ENCODE results near the gene CYB561. TPM values are rescaled to one million over a fixed set of nuclear protein-coding genes. Genes with fewer than 3 reads are reported as not detected.

The CYB561 gene
- total RNA-seq, 1 donor from 2014 or later, result 3.3 TPM

GRCh38 chr17:63436523-63437110, 9.5 kb downstream of the CYB561 start:
- intact Hi-C loops (cut with micrococcal nuclease), result loop anchor here (5.0 kb wide), 1 partner anchor 261 kb away; no protein-coding TSS in a partner anchor

GRCh38 chr17:63435681-63436522, 10.2 kb downstream of the CYB561 start:
- intact Hi-C loops (cut with micrococcal nuclease), result loop anchor here (5.0 kb wide), 1 partner anchor 261 kb away; no protein-coding TSS in a partner anchor

DNA sequence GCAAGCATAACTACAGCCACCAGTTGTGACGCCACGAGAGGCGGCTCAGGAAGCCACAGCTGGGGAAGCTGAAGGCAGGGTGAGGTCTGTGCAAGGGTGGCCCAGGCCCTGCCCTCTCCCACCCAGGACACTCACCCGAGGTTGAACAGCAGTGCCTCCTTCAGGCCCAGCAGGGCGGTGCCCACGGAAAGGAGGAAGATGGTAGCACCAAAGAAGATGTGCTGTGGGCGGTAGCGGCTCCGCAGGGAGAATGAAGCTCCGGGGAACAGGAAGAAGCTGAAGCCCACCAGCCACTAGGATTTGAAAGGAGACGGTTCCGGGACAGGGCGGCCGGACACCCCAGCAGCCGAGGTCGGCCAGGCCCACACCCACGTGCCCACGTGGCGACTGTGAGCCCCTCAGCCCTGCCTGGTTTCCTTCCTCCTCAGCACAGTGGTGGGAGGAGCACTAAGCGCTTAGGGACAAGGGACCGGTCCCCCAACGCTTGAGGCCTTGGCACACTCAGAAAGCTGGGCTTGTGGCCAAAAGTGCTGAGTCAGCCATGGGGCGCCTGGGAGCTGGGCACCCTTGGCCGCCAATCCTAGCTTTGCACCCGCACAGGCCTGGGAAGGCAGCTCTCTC, 11.0 kb downstream of the CYB561 start:
- intact Hi-C loops (cut with micrococcal nuclease), result loop anchor here (5.0 kb wide), 1 partner anchor 262 kb away; no protein-coding TSS in a partner anchor

DNA sequence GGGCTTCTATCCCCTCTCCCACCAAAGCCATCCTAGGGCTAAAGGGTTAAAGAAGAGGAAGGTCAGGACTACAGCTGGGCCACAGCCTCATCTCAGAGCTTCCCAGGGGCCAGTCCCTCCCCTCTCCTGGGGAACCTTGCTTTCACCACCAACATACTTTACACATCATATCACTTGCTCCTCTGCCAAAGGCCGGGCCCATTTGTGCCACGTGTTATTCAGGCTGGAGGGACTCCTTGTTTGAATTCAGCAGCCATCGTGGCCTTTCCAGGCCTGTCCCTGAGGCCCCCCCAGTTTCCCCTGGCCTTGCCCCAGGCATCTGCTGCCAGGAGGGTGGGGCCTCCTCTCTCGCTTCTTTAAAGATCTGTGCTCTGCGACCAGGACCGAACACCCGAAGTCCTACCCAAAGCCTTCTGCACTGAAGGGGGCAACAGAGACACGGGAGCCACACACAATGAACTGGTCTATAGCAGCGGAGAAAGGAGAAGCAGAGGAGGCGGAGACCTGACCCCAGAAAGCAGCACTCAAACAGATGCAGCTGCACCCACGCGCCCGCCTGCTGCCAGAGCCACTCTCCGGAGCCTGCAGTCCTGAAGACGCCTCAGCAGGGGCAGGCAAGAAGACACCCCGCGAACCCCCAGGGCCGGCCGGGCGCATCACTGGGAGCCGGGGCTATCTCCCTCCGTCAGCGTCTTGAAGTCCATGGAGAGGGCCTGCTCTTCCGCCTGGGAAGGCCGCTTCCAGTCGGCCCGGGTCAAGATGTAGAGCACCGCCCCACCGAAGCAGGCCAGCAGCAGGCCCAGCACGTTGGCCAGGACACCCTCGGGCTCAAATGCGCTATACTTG, 12.1 kb downstream of the CYB561 start:
- intact Hi-C loops (cut with micrococcal nuclease), result no loop called here

- intact Hi-C loops (cut with micrococcal nuclease), result no loop called here
These were observed 13.9 kb downstream of the CYB561 start for GRCh38 chr17:63431939-63432804.

DNA sequence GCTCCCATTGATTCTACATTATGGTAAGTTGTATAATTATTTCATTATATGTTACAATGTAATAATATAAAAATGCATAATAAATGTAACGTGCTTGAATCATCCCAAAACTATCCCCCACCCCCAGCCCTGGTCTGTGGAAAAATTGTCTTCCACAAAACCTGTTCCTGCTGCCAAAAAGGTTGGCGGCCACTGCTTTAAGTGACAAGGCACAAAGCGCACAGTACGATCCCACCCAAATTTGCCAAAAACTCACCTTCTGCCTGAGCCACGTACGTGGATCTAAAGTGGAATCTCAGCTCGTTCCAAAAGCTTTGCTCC, 14.5 kb downstream of the CYB561 start:
- intact Hi-C loops (cut with micrococcal nuclease), result no loop called here

- intact Hi-C loops (cut with micrococcal nuclease), result no loop called here
These were observed 15.9 kb downstream of the CYB561 start for GRCh38 chr17:63430223-63430622.

GRCh38 chr17:63429766-63430165, 16.3 kb downstream of the CYB561 start:
- intact Hi-C loops (cut with micrococcal nuclease), result loop anchor here (10.0 kb wide), 1 partner anchor 415 kb away; the partner anchor contains the start of gene SMARCD2

DNA sequence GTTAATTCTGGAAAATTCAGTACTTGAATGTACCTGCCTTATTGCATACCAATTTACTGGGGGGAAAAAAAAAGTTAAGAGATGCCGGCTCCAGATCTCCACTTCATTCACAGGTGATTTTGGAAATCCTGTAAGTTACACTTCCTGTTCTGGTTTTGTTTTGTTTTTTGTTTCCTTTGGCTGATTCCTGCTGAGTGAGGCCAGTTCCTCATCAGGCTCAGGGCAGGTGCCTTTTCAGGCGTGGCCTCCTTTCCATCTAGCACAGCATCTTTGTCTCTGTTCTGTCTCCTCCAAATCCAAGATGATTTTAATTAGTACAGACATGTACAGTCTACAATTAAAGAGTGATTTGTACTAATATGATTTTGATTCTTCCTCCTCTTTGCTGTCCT, 19.2 kb downstream of the CYB561 start:
- intact Hi-C loops (cut with micrococcal nuclease), result loop anchor here (10.0 kb wide), 1 partner anchor 418 kb away; the partner anchor contains the start of gene SMARCD2

GRCh38 chr17:63426041-63426916, 19.8 kb downstream of the CYB561 start:
- intact Hi-C loops (cut with micrococcal nuclease), result loop anchor here (10.0 kb wide), 1 partner anchor 419 kb away; the partner anchor contains the start of gene SMARCD2

GRCh38 chr17:63425483-63425882, 20.6 kb downstream of the CYB561 start:
- intact Hi-C loops (cut with micrococcal nuclease), result loop anchor here (1.0 to 10.0 kb wide), 3 partner anchors 54 to 419 kb away; partner anchors contain the start of gene SMARCD2

- intact Hi-C loops (cut with micrococcal nuclease), result loop anchor here (10.0 kb wide), 1 partner anchor 421 kb away; the partner anchor contains the start of gene SMARCD2
These were observed 22.1 kb downstream of the CYB561 start for GRCh38 chr17:63423963-63424362.

- intact Hi-C loops (cut with micrococcal nuclease), result loop anchor here (10.0 kb wide), 1 partner anchor 421 kb away; the partner anchor contains the start of gene SMARCD2
These were observed 22.7 kb downstream of the CYB561 start for GRCh38 chr17:63423251-63423950.

GRCh38 chr17:63421681-63422645, 24.1 kb downstream of the CYB561 start:
- intact Hi-C loops (cut with micrococcal nuclease), result loop anchor here (10.0 kb wide), 1 partner anchor 423 kb away; the partner anchor contains the start of gene SMARCD2

DNA sequence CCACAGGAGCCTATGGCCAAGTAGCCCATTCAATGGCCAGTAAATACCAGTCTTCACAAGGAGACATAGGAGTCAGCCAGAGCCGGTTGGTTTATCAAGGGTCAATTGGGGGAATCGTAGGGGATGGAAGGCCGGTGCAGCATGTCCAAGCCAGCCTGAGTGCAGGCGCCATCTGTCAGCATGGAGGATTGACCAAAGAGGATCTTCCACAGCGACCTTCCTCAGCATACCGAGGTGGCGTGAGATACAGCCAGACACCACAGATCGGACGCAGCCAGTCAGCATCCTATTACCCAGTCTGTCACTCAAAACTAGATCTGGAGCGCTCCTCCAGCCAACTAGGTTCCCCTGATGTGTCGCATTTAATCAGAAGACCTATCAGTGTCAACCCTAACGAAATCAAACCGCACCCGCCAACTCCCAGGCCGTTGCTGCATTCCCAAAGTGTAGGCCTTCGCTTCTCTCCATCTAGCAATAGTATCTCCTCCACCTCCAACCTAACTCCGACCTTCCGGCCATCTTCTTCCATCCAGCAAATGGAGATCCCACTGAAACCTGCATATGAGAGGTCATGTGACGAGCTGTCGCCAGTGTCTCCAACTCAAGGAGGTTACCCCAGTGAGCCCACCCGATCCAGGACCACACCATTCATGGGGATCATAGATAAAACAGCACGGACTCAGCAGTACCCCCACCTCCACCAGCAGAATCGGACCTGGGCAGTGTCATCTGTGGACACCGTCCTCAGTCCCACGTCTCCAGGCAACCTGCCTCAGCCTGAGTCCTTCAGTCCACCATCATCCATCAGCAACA, 25.0 kb downstream of the CYB561 start:
- intact Hi-C loops (cut with micrococcal nuclease), result loop anchor here (10.0 kb wide), 1 partner anchor 424 kb away; the partner anchor contains the start of gene SMARCD2
